Naive thymus-derived CD4-positive, alpha-beta T cell (primary cell): ENCODE measurements around the gene SERINC3. TPM values are rescaled to one million over a fixed set of nuclear protein-coding genes. Genes with fewer than 3 reads are reported as not detected.

Experiments used
- ATAC-seq: fragments of 150-1000 bp; cut with Tn5 transposase; 2 replicates; pipeline ENCODE4 v1.10.0; 2021; ENCODE audit warnings: mild to moderate bottlenecking, moderate library complexity
- CTCF ChIA-PET: fragments of 350-600 bp; sonication (Branson Sonifier 250); formaldehyde crosslinking; loops from one replicate; lab custom pipeline; 2021; ENCODE audit warnings: antibody characterized with exemption; lab: Charles Lee
- POLR2A ChIA-PET: fragments of 350-600 bp; sonication (Branson Sonifier 250); formaldehyde crosslinking; loops from one replicate; lab custom pipeline; 2021; ENCODE audit warnings: antibody characterized with exemption, inconsistent platforms; lab: Charles Lee
- DNase-seq, 9 donors: peaks; one replicate each; pipeline versions ENCODE4 v3.0.0 to v3.0.0-alpha.2; 2020 to 2022; ENCODE audit warnings: mixed read lengths in 1 of 9
- H3K27ac ChIP-seq: one replicate; pipeline ENCODE4 v1.7.0; 2013; ENCODE audit warnings: mild to moderate bottlenecking, low read depth, low read length, moderate library complexity
- H3K27me3 ChIP-seq, 2 donors: one replicate each; pipeline ENCODE4 v1.7.0; 2013; ENCODE audit warnings: low read length in 2 of 2, mild to moderate bottlenecking in 2 of 2, moderate library complexity in 2 of 2; ENCODE audit not compliant: control insufficient read depth in 2 of 2, insufficient read depth in 2 of 2
- H3K36me3 ChIP-seq, 3 experiments: 1 replicate in 2 of 3; 2 replicates in 1 of 3; pipeline ENCODE4 v1.7.0; 2013; ENCODE audit warnings: low read length in 3 of 3, mild to moderate bottlenecking in 3 of 3, moderate library complexity in 1 of 3; ENCODE audit not compliant: insufficient read depth in 3 of 3, control insufficient read depth in 2 of 3
- H3K4me1 ChIP-seq, 2 donors: one replicate each; pipeline ENCODE4 v1.7.0; 2013; ENCODE audit warnings: low read length in 2 of 2, mild to moderate bottlenecking in 2 of 2, moderate library complexity in 1 of 2; ENCODE audit not compliant: control insufficient read depth in 2 of 2, insufficient read depth in 2 of 2
- H3K4me3 ChIP-seq: 2 replicates; pipeline ENCODE4 v1.7.0; 2013; ENCODE audit warnings: mild to moderate bottlenecking, low read length
- H3K9me3 ChIP-seq, 3 experiments: 1 replicate in 2 of 3; 2 replicates in 1 of 3; pipeline ENCODE4 v1.7.0; 2013; ENCODE audit warnings: low read length in 3 of 3; ENCODE audit not compliant: control insufficient read depth in 2 of 3
- H3K27ac Mint-ChIP-seq, 9 donors: one replicate each; pipeline ENCODE4 v1.8.0; 2020 to 2022; ENCODE audit warnings: mixed read lengths in 9 of 9, mild to moderate bottlenecking in 8 of 9, moderate library complexity in 5 of 9, inconsistent platforms in 2 of 9
- H3K27me3 Mint-ChIP-seq, 5 donors: one replicate each; pipeline ENCODE4 v1.8.0; 2021 to 2022; ENCODE audit warnings: mixed read lengths in 5 of 5, mild to moderate bottlenecking in 1 of 5
- H3K36me3 Mint-ChIP-seq, 5 donors: one replicate each; pipeline ENCODE4 v1.8.0; 2020 to 2022; ENCODE audit warnings: mixed read lengths in 5 of 5, mild to moderate bottlenecking in 3 of 5, inconsistent platforms in 1 of 5
- H3K4me1 Mint-ChIP-seq, 7 donors: one replicate each; pipeline ENCODE4 v1.8.0; 2020 to 2022; ENCODE audit warnings: mixed read lengths in 7 of 7, mild to moderate bottlenecking in 3 of 7, inconsistent platforms in 1 of 7
- H3K4me3 Mint-ChIP-seq, 10 donors: one replicate each; pipeline ENCODE4 v1.8.0; 2020 to 2022; ENCODE audit warnings: mild to moderate bottlenecking in 10 of 10, mixed read lengths in 10 of 10, moderate library complexity in 6 of 10, inconsistent platforms in 2 of 10
- H3K9me3 Mint-ChIP-seq, 11 donors: one replicate each; pipeline ENCODE4 v1.8.0; 2020 to 2022; ENCODE audit warnings: mixed read lengths in 11 of 11, mild to moderate bottlenecking in 4 of 11, inconsistent platforms in 1 of 11, moderate library complexity in 1 of 11
- intact Hi-C, 2 donors: fragments of 100-400 bp; cut with micrococcal nuclease; formaldehyde crosslinking; loops; one replicate each; pipeline ENCODE4 v1.15.1; 2023
- polyA plus RNA-seq, 2 donors: library from polyadenylated mRNA; unstranded; fragments of 300-500 nt; fragmentation: Illumina TruSeq; gene quantifications; one replicate each; pipeline ENCODE4 v1.2.3, GENCODE V29; 2021
- total RNA-seq, 6 experiments: library from RNA in 5 of 6; stranded (reverse) in 5 of 6; gene quantifications; 1 replicate in 5 of 6; 2 replicates in 1 of 6; pipeline ENCODE4 v1.2.3 and lab custom pipeline; 2021 to 2026

The SERINC3 gene
- total and polyA plus RNA-seq, 7 experiments from 2014 or later, result 59.7 to 199 (median 82.7) TPM

- H3K36me3 Mint-ChIP-seq, result no peaks in the 10 kb centered on the region
- H3K4me3 ChIP-seq, result no peak overlapping the region
- no peaks in the 10 kb centered on the region for H3K36me3 ChIP-seq
- CTCF ChIA-PET, result interaction anchor here (0.6 to 1.7 kb wide), 5 partner anchors 137 to 1487 kb away, joined by 3 to 5 read pairs (median 4); no protein-coding TSS in a partner anchor
- intact Hi-C loops, result loop anchor here (2.0 to 5.0 kb wide), 3 partner anchors 73 to 345 kb away; partner anchors contain the start of gene FITM2 (in 1 of the 2)
- peaks cover 0 to 5% (median 0%) of the 10 kb centered on the region in 5 donors for H3K27me3 Mint-ChIP-seq
- H3K9me3 ChIP-seq, result no peaks in the 10 kb centered on the region
- H3K9me3 Mint-ChIP-seq, result no peaks in the 10 kb centered on the region
- no peak for DNase-seq
- no peak overlapping the region for H3K27ac ChIP-seq
- ATAC-seq, result no peak
- no peak overlapping the region for H3K27ac Mint-ChIP-seq
- no peak overlapping the region for H3K4me3 Mint-ChIP-seq
- no peaks in the 10 kb centered on the region for H3K27me3 ChIP-seq
- no peaks in the 10 kb centered on the region for H3K4me1 Mint-ChIP-seq
- POLR2A ChIA-PET, result interaction anchor here (1.9 kb wide), 1 partner anchor 14 kb away, joined by 5 read pairs; the partner anchor contains the start of gene TTPAL
- H3K4me1 ChIP-seq, result no peaks in the 10 kb centered on the region
These were observed 60.1 kb downstream of the SERINC3 start for GRCh38 chr20:44461803-44462174.

GRCh38 chr20:44461142-44461802, 60.6 kb downstream of the SERINC3 start:
- H3K27ac Mint-ChIP-seq, result peak overlapping the region in 1 of 9 donors; percentile 43
- no peak for DNase-seq
- no peaks in the 10 kb centered on the region for H3K9me3 Mint-ChIP-seq
- ChIA-PET CTCF (interaction anchor here (0.6 to 1.7 kb wide), 5 partner anchors 137 to 1487 kb away, joined by 3 to 5 read pairs (median 4); no protein-coding TSS in a partner anchor), POLR2A (interaction anchor here (1.9 kb wide), 1 partner anchor 14 kb away, joined by 5 read pairs; the partner anchor contains the start of gene TTPAL)
- Histone ChIP-seq H3K27ac (no peak overlapping the region), H3K4me1 (no peaks in the 10 kb centered on the region), H3K4me3 (no peak overlapping the region), H3K9me3 (no peaks in the 10 kb centered on the region), H3K27me3 (no peaks in the 10 kb centered on the region), H3K36me3 (no peaks in the 10 kb centered on the region)
- H3K36me3 Mint-ChIP-seq, result no peaks in the 10 kb centered on the region
- peaks cover 0 to 5% (median 0%) of the 10 kb centered on the region in 5 donors for H3K27me3 Mint-ChIP-seq
- no peak overlapping the region for H3K4me3 Mint-ChIP-seq
- no peaks in the 10 kb centered on the region for H3K4me1 Mint-ChIP-seq
- intact Hi-C loops, result loop anchor here (2.0 to 5.0 kb wide), 3 partner anchors 72 to 344 kb away; partner anchors contain the start of gene FITM2 (in 1 of the 2)
- no peak for ATAC-seq

GRCh38 chr20:44460795-44461141, 61.1 kb downstream of the SERINC3 start:
- Mint-ChIP-seq H3K36me3 (no peaks in the 10 kb centered on the region), H3K27ac (peak overlapping the region in 1 of 9 donors; percentile 43), H3K27me3 (peaks cover 0 to 5% (median 0%) of the 10 kb centered on the region in 5 donors), H3K4me1 (no peaks in the 10 kb centered on the region), H3K4me3 (no peak overlapping the region), H3K9me3 (no peaks in the 10 kb centered on the region)
- peak in 5 of 9 donors; percentile 16 to 31 (median 24) for DNase-seq
- Histone ChIP-seq H3K4me3 (no peak overlapping the region), H3K27ac (no peak overlapping the region), H3K27me3 (no peaks in the 10 kb centered on the region), H3K9me3 (no peaks in the 10 kb centered on the region), H3K4me1 (no peaks in the 10 kb centered on the region), H3K36me3 (no peaks in the 10 kb centered on the region)
- POLR2A ChIA-PET, result interaction anchor here (1.9 kb wide), 1 partner anchor 15 kb away, joined by 5 read pairs; the partner anchor contains the start of gene TTPAL
- intact Hi-C loops, result loop anchor here (1.0 to 5.0 kb wide), 4 partner anchors 72 to 344 kb away; partner anchors contain the start of gene FITM2 (in 1 of the 2)
- peak; percentile 34 for ATAC-seq
- CTCF ChIA-PET, result interaction anchor here (0.7 to 1.7 kb wide), 4 partner anchors 148 to 245 kb away, joined by 3 to 5 read pairs (median 3); no protein-coding TSS in a partner anchor

- no peak for DNase-seq
- ATAC-seq, result no peak
- no peaks in the 10 kb centered on the region for H3K4me1 Mint-ChIP-seq
- no peaks in the 10 kb centered on the region for H3K9me3 Mint-ChIP-seq
- H3K27me3 ChIP-seq, result no peaks in the 10 kb centered on the region
- no peak overlapping the region for H3K4me3 Mint-ChIP-seq
- no peak overlapping the region for H3K4me3 ChIP-seq
- no peaks in the 10 kb centered on the region for H3K36me3 Mint-ChIP-seq
- no peaks in the 10 kb centered on the region for H3K36me3 ChIP-seq
- ChIA-PET POLR2A (no interaction called here), CTCF (interaction anchor here (1.6 kb wide), 1 partner anchor 244 kb away, joined by 4 read pairs; no protein-coding TSS in a partner anchor)
- intact Hi-C loops, result no loop called here
- H3K27ac Mint-ChIP-seq, result no peak overlapping the region
- no peak overlapping the region for H3K27ac ChIP-seq
- no peaks in the 10 kb centered on the region for H3K9me3 ChIP-seq
- H3K4me1 ChIP-seq, result no peaks in the 10 kb centered on the region
- H3K27me3 Mint-ChIP-seq, result peaks cover 0 to 2% (median 0%) of the 10 kb centered on the region in 5 donors
These were observed 62.6 kb downstream of the SERINC3 start for GRCh38 chr20:44459271-44459670.

GRCh38 chr20:44457016-44457415, 64.9 kb downstream of the SERINC3 start:
- Histone ChIP-seq H3K27me3 (no peaks in the 10 kb centered on the region), H3K27ac (no peak overlapping the region), H3K4me1 (no peaks in the 10 kb centered on the region), H3K4me3 (no peak overlapping the region), H3K9me3 (no peaks in the 10 kb centered on the region), H3K36me3 (no peaks in the 10 kb centered on the region)
- Mint-ChIP-seq H3K4me3 (no peak overlapping the region), H3K27me3 (peaks cover 0 to 5% (median 0%) of the 10 kb centered on the region in 5 donors), H3K27ac (no peak overlapping the region), H3K36me3 (no peaks in the 10 kb centered on the region), H3K9me3 (no peaks in the 10 kb centered on the region), H3K4me1 (no peaks in the 10 kb centered on the region)
- ATAC-seq (no peak), DNase-seq (no peak)
- CTCF ChIA-PET, result no interaction called here
- POLR2A ChIA-PET, result no interaction called here
- intact Hi-C loops, result no loop called here

- Histone ChIP-seq H3K4me1 (no peaks in the 10 kb centered on the region), H3K4me3 (no peak overlapping the region), H3K27ac (no peak overlapping the region), H3K36me3 (no peaks in the 10 kb centered on the region), H3K27me3 (no peaks in the 10 kb centered on the region), H3K9me3 (no peaks in the 10 kb centered on the region)
- Mint-ChIP-seq H3K4me3 (no peak overlapping the region), H3K36me3 (no peaks in the 10 kb centered on the region), H3K27me3 (peaks cover 0 to 5% (median 0%) of the 10 kb centered on the region in 5 donors), H3K27ac (no peak overlapping the region), H3K4me1 (no peaks in the 10 kb centered on the region), H3K9me3 (no peaks in the 10 kb centered on the region)
- DNase-seq (no peak), ATAC-seq (no peak)
- ChIA-PET CTCF (interaction anchor here (1.1 kb wide), 1 partner anchor 153 kb away, joined by 4 read pairs; no protein-coding TSS in a partner anchor), POLR2A (no interaction called here)
- intact Hi-C loops, result no loop called here
These were observed 65.3 kb downstream of the SERINC3 start for GRCh38 chr20:44456611-44457010.
